ENCODE measurements around the gene TMEM120B.

- no peak for TF ChIP-seq POLR2A (IDR thresholded peaks at IDR 0.05)
- TF ChIP-seq, protein P1, sequence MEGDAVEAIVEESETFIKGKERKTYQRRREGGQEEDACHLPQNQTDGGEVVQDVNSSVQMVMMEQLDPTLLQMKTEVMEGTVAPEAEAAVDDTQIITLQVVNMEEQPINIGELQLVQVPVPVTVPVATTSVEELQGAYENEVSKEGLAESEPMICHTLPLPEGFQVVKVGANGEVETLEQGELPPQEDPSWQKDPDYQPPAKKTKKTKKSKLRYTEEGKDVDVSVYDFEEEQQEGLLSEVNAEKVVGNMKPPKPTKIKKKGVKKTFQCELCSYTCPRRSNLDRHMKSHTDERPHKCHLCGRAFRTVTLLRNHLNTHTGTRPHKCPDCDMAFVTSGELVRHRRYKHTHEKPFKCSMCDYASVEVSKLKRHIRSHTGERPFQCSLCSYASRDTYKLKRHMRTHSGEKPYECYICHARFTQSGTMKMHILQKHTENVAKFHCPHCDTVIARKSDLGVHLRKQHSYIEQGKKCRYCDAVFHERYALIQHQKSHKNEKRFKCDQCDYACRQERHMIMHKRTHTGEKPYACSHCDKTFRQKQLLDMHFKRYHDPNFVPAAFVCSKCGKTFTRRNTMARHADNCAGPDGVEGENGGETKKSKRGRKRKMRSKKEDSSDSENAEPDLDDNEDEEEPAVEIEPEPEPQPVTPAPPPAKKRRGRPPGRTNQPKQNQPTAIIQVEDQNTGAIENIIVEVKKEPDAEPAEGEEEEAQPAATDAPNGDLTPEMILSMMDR (IDR thresholded peaks at IDR 0.05) = no peak
- TF ChIP-seq EP300 (IDR thresholded peaks at IDR 0.05; ENCODE audit: low read depth) = no peak
- no peak for TF ChIP-seq POLR2AphosphoS5 (IDR thresholded peaks at IDR 0.05)
Measured at GRCh38 chr12:121819212-121819949, 106.8 kb downstream of the TMEM120B start.

All from transverse colon (tissue), 4 donors.